Panc1 (cell line): ENCODE data around the gene HERC3.

ENCODE experiments used
- POLR2AphosphoS5 ChIP-seq: IDR thresholded peaks from 2 replicates; pipeline ENCODE4 v1.6.1; 2012; ENCODE audit warnings: mild to moderate bottlenecking, low read depth, low read length, moderate library complexity
- TF ChIP-seq, protein P1 (sequence below): fragments of 450-650 bp; IDR thresholded peaks from 2 replicates; pipeline ENCODE4 v1.5.1; 2017; ENCODE audit warnings: mild to moderate bottlenecking
- TF ChIP-seq, protein P2 (sequence below), 2 experiments: IDR thresholded peaks; 2 replicates each; pipeline ENCODE4 v1.6.1; 2011 to 2012; ENCODE audit warnings: low read depth in 2 of 2, control low read depth in 1 of 2, low read length in 1 of 2, mild to moderate bottlenecking in 1 of 2, moderate library complexity in 1 of 2; ENCODE audit not compliant: insufficient read depth in 1 of 2

- TF ChIP-seq, protein P1, sequence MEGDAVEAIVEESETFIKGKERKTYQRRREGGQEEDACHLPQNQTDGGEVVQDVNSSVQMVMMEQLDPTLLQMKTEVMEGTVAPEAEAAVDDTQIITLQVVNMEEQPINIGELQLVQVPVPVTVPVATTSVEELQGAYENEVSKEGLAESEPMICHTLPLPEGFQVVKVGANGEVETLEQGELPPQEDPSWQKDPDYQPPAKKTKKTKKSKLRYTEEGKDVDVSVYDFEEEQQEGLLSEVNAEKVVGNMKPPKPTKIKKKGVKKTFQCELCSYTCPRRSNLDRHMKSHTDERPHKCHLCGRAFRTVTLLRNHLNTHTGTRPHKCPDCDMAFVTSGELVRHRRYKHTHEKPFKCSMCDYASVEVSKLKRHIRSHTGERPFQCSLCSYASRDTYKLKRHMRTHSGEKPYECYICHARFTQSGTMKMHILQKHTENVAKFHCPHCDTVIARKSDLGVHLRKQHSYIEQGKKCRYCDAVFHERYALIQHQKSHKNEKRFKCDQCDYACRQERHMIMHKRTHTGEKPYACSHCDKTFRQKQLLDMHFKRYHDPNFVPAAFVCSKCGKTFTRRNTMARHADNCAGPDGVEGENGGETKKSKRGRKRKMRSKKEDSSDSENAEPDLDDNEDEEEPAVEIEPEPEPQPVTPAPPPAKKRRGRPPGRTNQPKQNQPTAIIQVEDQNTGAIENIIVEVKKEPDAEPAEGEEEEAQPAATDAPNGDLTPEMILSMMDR: no peak
- TF ChIP-seq, protein P2, sequence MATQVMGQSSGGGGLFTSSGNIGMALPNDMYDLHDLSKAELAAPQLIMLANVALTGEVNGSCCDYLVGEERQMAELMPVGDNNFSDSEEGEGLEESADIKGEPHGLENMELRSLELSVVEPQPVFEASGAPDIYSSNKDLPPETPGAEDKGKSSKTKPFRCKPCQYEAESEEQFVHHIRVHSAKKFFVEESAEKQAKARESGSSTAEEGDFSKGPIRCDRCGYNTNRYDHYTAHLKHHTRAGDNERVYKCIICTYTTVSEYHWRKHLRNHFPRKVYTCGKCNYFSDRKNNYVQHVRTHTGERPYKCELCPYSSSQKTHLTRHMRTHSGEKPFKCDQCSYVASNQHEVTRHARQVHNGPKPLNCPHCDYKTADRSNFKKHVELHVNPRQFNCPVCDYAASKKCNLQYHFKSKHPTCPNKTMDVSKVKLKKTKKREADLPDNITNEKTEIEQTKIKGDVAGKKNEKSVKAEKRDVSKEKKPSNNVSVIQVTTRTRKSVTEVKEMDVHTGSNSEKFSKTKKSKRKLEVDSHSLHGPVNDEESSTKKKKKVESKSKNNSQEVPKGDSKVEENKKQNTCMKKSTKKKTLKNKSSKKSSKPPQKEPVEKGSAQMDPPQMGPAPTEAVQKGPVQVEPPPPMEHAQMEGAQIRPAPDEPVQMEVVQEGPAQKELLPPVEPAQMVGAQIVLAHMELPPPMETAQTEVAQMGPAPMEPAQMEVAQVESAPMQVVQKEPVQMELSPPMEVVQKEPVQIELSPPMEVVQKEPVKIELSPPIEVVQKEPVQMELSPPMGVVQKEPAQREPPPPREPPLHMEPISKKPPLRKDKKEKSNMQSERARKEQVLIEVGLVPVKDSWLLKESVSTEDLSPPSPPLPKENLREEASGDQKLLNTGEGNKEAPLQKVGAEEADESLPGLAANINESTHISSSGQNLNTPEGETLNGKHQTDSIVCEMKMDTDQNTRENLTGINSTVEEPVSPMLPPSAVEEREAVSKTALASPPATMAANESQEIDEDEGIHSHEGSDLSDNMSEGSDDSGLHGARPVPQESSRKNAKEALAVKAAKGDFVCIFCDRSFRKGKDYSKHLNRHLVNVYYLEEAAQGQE (IDR thresholded peaks at IDR 0.05; ENCODE audit: insufficient read depth in 1 of 2, low read depth in 2 of 2, low read length in 1 of 2): no peak
- TF ChIP-seq POLR2AphosphoS5: no peak
Observed at GRCh38 chr4:88674565-88674964, 82.3 kb downstream of the HERC3 start.
